ENCODE measurements around the gene LRRC4.

GRCh38 chr7:128039544-128039953 is 8.3 kb upstream of the LRRC4 start:
- TF ChIP-seq EZH2 (IDR thresholded peaks at IDR 0.05), result no peak
- TF ChIP-seq POLR2AphosphoS5 (IDR thresholded peaks at IDR 0.05; ENCODE audit: borderline replicate concordance, low read depth, low read length), result no peak

Measured in SK-N-MC (cell line).